HepG2 (cell line): Measurements from ENCODE around the gene LAMA5. TPM values are rescaled to one million over a fixed set of nuclear protein-coding genes. Genes with fewer than 3 reads are reported as not detected.

Experiments
- ESRRA ChIP-seq: sonication (generic); formaldehyde crosslinking; IDR thresholded peaks from 2 replicates; pipeline ENCODE4 v1.5.1; 2020; ENCODE audit warnings: mild to moderate bottlenecking, low read depth, missing genetic modification reagents
- GTF2F1 ChIP-seq: fragments of 150-350 bp; IDR thresholded peaks from 2 replicates; pipeline ENCODE4 v1.6.1; 2014; ENCODE audit warnings: low read length
- HHEX ChIP-seq: IDR thresholded peaks from 2 replicates; pipeline ENCODE4 v1.6.1; 2016; ENCODE audit warnings: control low read depth
- NFE2 ChIP-seq: sonication (generic); formaldehyde crosslinking; IDR thresholded peaks from 2 replicates; pipeline ENCODE4 v1.4.0; 2020; ENCODE audit warnings: missing genetic modification reagents
- ZMYM3 ChIP-seq: sonication (generic); formaldehyde crosslinking; IDR thresholded peaks from 2 replicates; pipeline ENCODE4 v1.5.1; 2020; ENCODE audit warnings: mild to moderate bottlenecking, missing genetic modification reagents
- ZNF235 ChIP-seq: sonication (generic); formaldehyde crosslinking; IDR thresholded peaks from 2 replicates; pipeline ENCODE4 v1.8.1; 2023; ENCODE audit warnings: mild to moderate bottlenecking, missing genetic modification reagents, borderline replicate concordance
- ZNF703 ChIP-seq: sonication (generic); formaldehyde crosslinking; IDR thresholded peaks from 2 replicates; pipeline ENCODE4 v1.5.1; 2020; ENCODE audit warnings: missing genetic modification reagents, mild to moderate bottlenecking, moderate library complexity, borderline replicate concordance
- polyA plus RNA-seq, 8 experiments: library from polyadenylated mRNA; depleted of rRNA in 3 of 8; stranded (reverse) in 7 of 8; unstranded in 1 of 8; fragments of >200 nt; fragmentation: Illumina TruSeq in 4 of 8; extraction: Trizol in 4 of 8; gene quantifications; 2 replicates each; pipeline versions ENCODE4 v1.2.1 to v1.2.3, GENCODE V29; 2011 to 2016; ENCODE audit warnings: low read depth in 4 of 8, missing spikeins in 1 of 8, mixed read lengths in 1 of 8; ENCODE audit not compliant: insufficient read depth in 1 of 8
- total RNA-seq, 5 experiments: library from RNA; depleted of rRNA; stranded (reverse); fragments of >200 nt; fragmentation: Illumina TruSeq; extraction: Trizol; gene quantifications; 2 replicates each; pipeline ENCODE4 v1.2.3, GENCODE V29; 2016; ENCODE audit warnings: low read depth in 1 of 5
- TF ChIP-seq, protein P1 (sequence below): sonication (generic); formaldehyde crosslinking; IDR thresholded peaks from 2 replicates; pipeline ENCODE4; 2020; ENCODE audit warnings: missing genetic modification reagents, mild to moderate bottlenecking, borderline replicate concordance
- TF ChIP-seq, protein P2 (sequence below): sonication (generic); formaldehyde crosslinking; IDR thresholded peaks from 2 replicates; pipeline ENCODE4 v1.4.0; 2020; ENCODE audit warnings: missing genetic modification reagents
- TF ChIP-seq, protein P3 (sequence below): IDR thresholded peaks from 2 replicates; pipeline ENCODE4 v1.4.0; 2020; ENCODE audit warnings: mild to moderate bottlenecking, missing genetic modification reagents

The LAMA5 gene
- total and polyA plus RNA-seq, 2 of the 13 experiments (the other 11 are each of a cell fraction or from before 2014, with no cell fraction given): 21.0 to 44.7 TPM

DNA sequence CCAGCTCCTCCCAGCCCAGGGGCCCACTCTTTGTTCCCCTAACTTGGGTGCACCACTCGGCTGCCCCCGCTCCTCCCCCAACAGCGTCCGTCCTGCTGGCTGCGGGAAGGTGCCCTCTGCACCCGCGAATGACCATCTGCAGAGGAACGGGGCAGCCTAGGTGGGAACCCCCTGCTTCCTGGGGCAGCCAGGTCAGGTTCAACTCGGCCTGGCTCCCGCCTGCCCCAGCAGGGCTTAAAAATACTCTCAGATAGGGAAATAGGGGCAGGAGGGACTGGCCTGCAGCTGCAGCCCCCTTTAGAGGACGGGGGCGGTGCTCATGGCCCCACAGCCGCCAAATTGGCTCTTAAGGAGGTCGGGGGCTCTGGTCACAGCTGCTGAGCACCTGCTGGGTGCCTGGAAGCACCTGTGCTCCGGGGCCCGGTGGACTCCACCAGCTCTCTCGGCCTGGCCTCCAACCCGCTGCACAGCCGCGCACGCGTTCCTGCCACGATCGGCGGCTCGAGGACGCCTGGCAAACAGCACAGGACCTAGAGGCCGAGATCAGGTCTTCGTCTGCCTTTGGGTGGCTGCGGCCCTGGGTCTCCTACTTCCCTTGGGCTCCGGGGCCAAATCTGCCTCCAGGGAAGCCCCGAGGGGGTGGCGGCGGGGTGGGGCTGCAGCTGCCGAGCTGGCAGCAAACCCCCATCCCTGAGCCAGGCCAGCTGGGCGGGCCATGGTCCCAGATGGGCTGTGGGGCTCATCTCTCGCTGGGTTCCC lies 700 bp upstream of the LAMA5 start (continued):
- TF ChIP-seq, protein P1, sequence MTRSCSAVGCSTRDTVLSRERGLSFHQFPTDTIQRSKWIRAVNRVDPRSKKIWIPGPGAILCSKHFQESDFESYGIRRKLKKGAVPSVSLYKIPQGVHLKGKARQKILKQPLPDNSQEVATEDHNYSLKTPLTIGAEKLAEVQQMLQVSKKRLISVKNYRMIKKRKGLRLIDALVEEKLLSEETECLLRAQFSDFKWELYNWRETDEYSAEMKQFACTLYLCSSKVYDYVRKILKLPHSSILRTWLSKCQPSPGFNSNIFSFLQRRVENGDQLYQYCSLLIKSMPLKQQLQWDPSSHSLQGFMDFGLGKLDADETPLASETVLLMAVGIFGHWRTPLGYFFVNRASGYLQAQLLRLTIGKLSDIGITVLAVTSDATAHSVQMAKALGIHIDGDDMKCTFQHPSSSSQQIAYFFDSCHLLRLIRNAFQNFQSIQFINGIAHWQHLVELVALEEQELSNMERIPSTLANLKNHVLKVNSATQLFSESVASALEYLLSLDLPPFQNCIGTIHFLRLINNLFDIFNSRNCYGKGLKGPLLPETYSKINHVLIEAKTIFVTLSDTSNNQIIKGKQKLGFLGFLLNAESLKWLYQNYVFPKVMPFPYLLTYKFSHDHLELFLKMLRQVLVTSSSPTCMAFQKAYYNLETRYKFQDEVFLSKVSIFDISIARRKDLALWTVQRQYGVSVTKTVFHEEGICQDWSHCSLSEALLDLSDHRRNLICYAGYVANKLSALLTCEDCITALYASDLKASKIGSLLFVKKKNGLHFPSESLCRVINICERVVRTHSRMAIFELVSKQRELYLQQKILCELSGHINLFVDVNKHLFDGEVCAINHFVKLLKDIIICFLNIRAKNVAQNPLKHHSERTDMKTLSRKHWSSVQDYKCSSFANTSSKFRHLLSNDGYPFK (CRISPR knock-in tag): peak; percentile 78
- TF ChIP-seq ZNF703 (peak; percentile 98), ZNF235 (CRISPR knock-in tag) (0 out of 2 replicates have a peak, but pooled peaks have one; percentile 64), NFE2 (0 out of 2 replicates have a peak, but pooled peaks have one; percentile 6), ZMYM3 (peak; percentile 55; the same call in 1 of the 2 replicates), ESRRA (CRISPR knock-in tag) (no peak), GTF2F1 (no peak), HHEX (CRISPR knock-in tag) (0 out of 2 replicates have a peak, but pooled peaks have one; percentile 4)
- TF ChIP-seq, protein P2, sequence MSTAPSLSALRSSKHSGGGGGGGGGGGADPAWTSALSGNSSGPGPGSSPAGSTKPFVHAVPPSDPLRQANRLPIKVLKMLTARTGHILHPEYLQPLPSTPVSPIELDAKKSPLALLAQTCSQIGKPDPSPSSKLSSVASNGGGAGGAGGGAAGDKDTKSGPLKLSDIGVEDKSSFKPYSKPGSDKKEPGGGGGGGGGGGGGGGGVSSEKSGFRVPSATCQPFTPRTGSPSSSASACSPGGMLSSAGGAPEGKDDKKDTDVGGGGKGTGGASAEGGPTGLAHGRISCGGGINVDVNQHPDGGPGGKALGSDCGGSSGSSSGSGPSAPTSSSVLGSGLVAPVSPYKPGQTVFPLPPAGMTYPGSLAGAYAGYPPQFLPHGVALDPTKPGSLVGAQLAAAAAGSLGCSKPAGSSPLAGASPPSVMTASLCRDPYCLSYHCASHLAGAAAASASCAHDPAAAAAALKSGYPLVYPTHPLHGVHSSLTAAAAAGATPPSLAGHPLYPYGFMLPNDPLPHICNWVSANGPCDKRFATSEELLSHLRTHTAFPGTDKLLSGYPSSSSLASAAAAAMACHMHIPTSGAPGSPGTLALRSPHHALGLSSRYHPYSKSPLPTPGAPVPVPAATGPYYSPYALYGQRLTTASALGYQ (CRISPR knock-in tag): 0 out of 2 replicates have a peak, but pooled peaks have one; percentile 71
- TF ChIP-seq, protein P3, sequence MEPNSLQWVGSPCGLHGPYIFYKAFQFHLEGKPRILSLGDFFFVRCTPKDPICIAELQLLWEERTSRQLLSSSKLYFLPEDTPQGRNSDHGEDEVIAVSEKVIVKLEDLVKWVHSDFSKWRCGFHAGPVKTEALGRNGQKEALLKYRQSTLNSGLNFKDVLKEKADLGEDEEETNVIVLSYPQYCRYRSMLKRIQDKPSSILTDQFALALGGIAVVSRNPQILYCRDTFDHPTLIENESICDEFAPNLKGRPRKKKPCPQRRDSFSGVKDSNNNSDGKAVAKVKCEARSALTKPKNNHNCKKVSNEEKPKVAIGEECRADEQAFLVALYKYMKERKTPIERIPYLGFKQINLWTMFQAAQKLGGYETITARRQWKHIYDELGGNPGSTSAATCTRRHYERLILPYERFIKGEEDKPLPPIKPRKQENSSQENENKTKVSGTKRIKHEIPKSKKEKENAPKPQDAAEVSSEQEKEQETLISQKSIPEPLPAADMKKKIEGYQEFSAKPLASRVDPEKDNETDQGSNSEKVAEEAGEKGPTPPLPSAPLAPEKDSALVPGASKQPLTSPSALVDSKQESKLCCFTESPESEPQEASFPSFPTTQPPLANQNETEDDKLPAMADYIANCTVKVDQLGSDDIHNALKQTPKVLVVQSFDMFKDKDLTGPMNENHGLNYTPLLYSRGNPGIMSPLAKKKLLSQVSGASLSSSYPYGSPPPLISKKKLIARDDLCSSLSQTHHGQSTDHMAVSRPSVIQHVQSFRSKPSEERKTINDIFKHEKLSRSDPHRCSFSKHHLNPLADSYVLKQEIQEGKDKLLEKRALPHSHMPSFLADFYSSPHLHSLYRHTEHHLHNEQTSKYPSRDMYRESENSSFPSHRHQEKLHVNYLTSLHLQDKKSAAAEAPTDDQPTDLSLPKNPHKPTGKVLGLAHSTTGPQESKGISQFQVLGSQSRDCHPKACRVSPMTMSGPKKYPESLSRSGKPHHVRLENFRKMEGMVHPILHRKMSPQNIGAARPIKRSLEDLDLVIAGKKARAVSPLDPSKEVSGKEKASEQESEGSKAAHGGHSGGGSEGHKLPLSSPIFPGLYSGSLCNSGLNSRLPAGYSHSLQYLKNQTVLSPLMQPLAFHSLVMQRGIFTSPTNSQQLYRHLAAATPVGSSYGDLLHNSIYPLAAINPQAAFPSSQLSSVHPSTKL (CRISPR knock-in tag): peak; percentile 8; the same call in 1 of the 2 replicates
